GM04504 (cell line): ENCODE data around the gene GSTO2.

Experiments
- DNase-seq: peaks from one replicate; pipeline ENCODE4 v3.0.0-alpha.2; 2012; ENCODE audit warnings: low read depth

The GSTO2 gene

DNA sequence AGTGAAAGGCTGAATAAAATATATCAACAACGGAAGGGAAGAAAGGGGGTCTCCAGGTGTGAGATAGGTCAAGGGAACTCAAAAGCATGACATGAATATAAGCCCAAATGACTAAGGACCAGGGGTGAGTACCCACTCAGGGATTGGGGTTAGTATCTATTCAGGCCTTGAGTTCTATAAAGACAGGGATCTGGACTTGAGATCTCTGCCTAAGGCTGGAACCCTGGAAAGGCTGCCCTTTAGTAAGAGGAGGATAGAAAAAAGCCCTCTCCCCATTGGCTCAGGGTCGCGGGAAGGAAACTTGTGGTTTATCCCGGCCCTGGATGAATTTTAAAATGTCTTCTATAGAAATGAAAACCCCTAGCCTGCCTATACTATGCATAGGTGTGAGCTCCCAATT lies 71.7 kb downstream of the GSTO2 start:
- no peak for DNase-seq

DNA sequence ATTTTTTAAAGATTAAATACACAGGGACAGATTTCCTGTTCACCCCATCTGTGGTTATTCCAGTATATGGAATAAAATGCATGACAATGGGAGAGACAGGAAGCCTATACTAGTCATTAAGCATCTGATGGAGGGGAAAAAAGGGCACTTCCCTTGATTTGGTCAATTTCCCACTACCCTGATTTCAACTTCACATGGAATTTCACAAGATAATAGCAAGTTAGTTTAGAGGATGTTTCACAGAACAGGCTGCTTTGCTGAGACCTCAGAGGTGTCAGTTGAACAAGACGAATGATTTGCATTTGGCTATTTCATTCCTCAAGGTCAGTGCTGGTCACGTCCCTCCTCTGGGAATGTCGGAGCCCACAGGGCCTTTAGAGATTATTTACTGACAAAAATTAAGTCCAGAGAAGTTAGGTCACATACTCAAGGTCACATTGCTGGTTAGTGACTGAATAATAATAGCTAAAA lies 74.0 kb downstream of the GSTO2 start:
- no peak for DNase-seq

DNA sequence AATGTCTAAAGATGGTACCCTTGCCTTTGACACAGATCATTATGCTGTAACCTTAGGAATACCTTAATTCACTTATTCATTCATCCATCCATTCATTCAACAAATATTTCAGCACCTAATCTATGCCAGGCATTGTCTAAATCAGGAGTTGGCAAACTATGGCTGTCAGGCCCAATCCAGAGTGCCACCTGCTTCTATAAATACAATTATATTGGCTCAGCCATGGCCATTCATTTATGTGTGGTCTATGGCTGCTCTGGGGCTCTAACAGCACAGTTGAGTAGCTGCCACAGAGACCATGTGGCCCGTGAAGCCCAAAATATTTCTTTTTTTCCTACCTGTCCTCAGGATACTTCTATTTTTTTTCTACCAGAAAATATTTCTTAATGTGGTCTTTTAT lies 75.2 kb downstream of the GSTO2 start:
- DNase-seq = no peak

DNA sequence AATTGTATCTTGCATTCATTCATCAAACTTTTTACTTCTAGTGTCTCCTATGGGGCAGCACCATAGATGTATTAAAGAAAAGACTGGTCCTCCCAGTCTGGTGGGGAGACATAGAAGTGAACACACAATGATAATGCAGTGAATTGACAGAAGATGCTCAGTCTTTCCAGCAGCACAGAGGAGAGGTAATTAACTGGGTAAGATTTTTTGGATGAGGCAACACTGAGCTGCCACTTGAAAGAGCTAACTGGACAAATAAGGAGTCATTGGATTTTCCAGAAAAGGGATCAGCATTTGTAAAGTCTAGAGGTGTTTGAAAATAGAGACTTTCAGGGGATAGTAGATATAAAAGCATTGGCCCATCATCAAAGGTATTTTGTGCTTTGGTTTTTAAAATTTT lies 76.5 kb downstream of the GSTO2 start:
- no peak for DNase-seq

DNA sequence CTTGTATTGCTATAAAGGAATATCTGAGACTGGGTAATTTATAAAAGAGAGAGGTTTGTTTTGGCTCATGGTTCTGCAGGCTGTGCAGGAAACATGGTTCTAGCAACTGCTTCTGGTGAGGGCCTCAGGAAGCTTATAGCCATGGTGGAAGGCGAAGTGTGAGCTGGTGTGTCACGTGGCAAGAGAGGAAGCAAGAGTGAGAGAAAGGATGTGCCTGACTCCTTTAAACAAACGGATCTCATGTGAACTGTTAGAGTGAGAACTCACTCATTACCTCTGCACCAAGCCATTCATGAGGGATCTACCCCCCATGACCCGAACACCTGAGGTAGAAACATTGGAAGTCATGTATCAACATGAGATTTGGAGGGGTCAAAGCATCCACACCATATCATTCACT lies 77.0 kb downstream of the GSTO2 start:
- no peak for DNase-seq

DNA sequence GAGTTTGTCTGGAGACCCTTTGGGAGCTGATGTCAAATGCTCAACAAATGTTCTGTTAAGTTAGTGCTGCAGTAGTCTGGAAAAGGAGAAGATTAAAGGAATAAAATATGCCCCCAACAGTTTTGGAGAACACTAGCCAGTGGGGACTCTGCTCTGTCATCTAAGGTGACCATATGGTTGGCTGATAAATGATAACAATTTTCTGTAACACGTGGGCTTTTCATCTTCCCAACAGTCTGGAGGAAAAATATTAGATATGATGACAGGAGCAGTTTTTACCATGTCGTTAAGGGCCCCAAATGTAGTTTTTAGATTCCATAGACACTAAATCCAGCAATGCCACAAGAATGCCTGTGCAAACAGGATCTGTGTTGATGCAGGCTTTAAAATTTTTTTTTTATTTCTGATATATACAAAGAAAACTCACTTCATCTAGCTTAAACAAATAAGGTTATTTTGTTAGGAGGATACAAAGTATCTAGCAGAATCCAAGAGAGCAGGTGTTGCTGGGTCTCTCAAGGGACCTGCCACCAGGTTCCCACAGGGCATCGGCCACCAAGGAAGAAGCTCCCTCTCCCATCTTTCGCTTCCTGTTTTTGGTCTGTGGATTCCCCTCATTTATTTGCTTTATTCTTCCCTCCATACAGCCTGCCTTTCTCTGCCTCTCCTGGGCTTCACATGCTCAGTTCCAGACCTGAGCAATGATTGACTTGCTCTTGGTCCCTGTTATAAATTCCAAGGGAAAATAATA lies 78.5 kb downstream of the GSTO2 start:
- DNase-seq = no peak

DNA sequence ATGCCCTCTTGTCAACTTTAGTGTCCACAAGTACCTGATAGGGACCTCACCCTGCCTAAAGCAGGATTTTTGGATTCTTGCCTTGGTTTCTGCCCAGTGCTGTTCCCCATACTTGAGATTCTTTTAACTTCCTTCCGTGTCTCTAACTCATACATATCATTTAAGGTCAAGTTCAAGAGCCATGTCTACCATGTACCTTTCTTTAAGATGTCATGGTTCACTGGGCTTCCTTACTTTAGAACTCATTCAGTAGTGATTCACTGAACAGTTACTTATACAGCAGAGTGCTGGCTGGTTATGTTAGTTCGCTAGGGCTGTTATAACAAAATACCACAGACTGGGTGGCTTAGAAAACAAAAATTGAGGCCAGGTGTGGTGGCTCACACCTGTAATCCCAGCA lies 79.6 kb downstream of the GSTO2 start:
- DNase-seq = no peak

DNA sequence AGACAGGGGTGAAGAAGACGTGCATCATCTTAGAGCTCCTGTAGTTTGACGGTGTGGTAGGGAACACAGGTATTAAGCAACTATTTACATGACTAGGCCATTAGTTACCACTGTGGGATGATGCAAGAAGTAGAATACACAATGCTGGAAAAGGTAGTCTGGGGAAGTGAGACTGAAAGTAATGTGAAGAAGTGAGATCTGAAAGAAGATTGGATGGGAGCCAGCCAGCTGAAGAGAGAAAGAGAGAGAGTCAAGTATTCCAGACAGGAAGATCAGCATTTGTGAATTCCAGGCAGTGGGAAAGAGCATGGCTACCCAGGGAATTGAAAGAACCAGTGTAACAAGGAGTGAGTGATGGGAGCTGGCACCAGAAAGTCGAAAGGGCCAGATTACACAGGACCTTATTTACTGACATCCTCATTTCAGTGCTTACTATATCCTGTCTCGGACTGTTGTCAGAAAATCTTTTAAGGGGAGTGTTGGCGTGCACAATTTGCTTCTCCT lies 80.7 kb downstream of the GSTO2 start:
- DNase-seq = no peak

DNA sequence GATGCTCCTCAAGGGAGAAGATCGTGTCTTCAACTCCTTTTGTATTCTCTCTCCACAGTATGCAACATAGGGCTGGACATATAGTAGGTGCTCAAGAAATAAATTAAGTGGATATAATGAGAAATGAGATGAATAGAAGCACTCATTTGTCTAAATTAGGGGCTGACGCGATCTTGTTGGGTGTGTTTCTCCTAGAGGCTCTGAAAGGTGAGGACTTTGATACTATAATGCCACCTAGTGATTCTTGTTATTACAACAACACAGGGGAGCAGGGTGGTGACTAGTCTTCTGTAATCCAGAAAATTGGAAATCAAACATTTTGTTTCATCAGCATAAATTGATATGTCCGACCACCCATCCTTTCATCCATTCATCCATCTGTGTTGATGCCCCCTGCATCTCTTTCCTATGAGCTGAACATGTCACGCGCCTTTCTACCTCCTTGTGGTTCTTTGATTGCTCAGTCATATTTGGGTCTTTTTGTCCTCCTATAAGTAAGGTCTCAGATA lies 81.2 kb downstream of the GSTO2 start:
- no peak for DNase-seq

DNA sequence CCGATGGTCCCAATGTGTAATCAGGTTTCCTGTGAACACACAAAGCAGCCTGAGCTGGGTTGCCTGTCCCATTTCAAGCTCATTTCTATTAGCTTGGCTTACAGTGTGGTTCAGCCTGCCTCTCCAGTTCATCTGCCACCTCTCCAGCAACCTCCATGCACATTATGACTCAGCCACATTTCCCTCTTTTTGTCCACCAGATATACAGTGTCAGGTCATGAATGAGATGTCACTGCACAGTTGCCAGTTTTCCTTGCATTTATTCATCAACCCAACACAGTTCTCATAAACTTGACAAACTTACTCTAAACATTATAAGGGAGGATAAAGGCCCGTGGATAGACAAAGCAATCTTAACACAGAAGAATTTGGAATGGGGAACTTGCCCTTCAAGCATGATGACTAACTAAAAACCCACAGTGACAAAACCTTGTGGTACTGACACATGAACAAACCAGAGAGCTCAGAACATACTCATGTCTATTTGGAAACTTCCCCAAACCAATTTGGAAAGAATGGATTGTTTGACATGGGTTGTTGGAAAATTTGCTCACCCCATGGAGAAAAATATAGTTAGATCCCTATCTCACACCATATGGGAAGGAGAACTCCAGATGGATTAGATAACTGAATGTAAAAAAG lies 82.2 kb downstream of the GSTO2 start:
- DNase-seq = no peak

DNA sequence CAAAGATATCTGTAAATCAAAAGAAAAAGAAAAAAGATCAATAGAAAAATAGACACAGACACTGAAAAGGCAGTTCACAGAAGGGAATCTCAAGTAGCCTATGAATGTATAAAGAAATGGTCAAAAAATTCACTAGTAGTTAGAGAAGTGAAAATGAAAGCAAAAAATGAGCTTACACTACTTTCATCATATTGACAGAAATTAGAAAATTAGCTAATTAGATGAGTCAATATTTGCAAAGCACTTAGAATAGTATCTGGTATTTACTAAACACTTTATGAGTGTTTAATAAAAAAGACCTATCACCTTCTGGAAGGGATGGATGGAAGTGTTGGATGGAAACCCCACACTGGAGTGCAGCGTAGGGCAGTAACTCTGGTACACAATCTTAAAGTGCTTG lies 82.9 kb downstream of the GSTO2 start:
- DNase-seq = no peak

DNA sequence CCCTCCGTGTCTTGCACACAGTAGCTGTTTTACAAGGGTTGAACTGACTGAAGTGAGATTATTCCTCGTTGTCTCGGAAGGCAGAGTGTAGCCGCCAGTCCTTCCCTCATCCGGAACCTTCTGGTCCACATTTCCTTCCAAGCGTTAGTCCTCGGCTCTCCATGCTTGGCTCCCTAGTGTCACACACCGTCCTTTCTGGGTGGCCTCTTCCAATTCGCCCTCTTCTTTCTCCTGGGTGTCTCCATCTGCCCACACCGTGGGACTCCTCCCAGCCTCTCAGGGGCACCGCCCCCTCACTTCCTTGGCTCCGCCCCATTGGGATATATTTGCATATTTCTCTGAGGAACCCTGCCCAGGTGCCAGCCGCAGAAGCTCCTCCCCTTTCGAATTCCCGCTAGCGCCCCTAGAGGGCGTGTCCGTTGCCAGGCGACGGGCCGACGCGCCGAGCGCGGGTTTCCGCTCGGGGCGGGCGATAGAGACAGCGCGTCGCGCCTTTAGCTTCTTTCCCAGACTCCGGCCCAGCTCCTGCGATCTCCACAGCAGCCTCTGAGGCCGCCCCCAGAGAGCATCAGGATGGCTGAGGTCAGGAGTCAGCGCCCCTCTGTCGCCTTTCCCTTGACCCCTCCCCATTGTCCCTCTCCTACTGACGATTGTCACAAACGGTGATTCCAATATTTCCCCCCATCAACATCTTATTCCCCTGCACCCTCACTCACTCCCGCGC lies 84.5 kb downstream of the GSTO2 start, which contains the start of gene CFAP58:
TSS of gene CFAP58 (plus strand) at position 509 of the 724 bp plus-strand sequence. CDS start at position 574, 65 bp downstream.
- no peak for DNase-seq
